Esophagus muscularis mucosa (tissue), 4 donors: Measurements from ENCODE around the gene TOB2. TPM values are rescaled to one million over a fixed set of nuclear protein-coding genes. Genes with fewer than 3 reads are reported as not detected.

Source experiments
- DNase-seq: peaks from one replicate; pipeline ENCODE4 v3.0.0-alpha.2; 2017; ENCODE audit errors: extremely low spot score
- H3K27ac ChIP-seq, 4 donors: fragments of 200-600 bp; sonication (generic); replicated peaks in 1 of 4; 1 replicate in 3 of 4; 2 replicates in 1 of 4; pipeline ENCODE4 v1.5.1; 2016 to 2019; ENCODE audit warnings: mild to moderate bottlenecking in 1 of 4
- H3K27me3 ChIP-seq, 4 donors: fragments of 200-600 bp; sonication (generic); one replicate each; pipeline versions ENCODE4 v1.5.1 to v1.6.0; 2016 to 2019
- H3K36me3 ChIP-seq, 4 donors: fragments of 200-600 bp; sonication (generic); one replicate each; pipeline ENCODE4 v1.5.1; 2016 to 2019
- H3K4me1 ChIP-seq, 4 donors: fragments of 200-600 bp; sonication (generic); one replicate each; pipeline ENCODE4 v1.5.1; 2016 to 2019
- H3K4me3 ChIP-seq, 4 donors: fragments of 200-600 bp; sonication (generic); 1 replicate in 2 of 4; 2 replicates in 2 of 4; pipeline ENCODE4 v1.5.1; 2016 to 2019; ENCODE audit warnings: mild to moderate bottlenecking in 4 of 4, moderate library complexity in 1 of 4
- H3K9me3 ChIP-seq, 4 donors: fragments of 200-600 bp; sonication (generic); 1 replicate in 3 of 4; 2 replicates in 1 of 4; pipeline ENCODE4 v1.5.1; 2016 to 2019
- EP300 ChIP-seq: sonication (generic); formaldehyde crosslinking; IDR thresholded peaks from one replicate; pipeline ENCODE4 v1.6.1; 2017; ENCODE audit warnings: antibody characterized with exemption
- POLR2A ChIP-seq: fragments of 450-650 bp; IDR thresholded peaks from one replicate; pipeline ENCODE4 v1.6.1; 2017; ENCODE audit warnings: antibody characterized with exemption, moderate library complexity, mild to moderate bottlenecking, low read depth
- POLR2AphosphoS5 ChIP-seq, 2 donors: sonication (generic); formaldehyde crosslinking; IDR thresholded peaks; one replicate each; pipeline ENCODE4 v1.6.1; 2017; ENCODE audit warnings: antibody characterized with exemption in 2 of 2
- intact Hi-C: fragments of 100-400 bp; cut with DNase I; formaldehyde crosslinking; loops from one replicate; pipeline ENCODE4 v1.15.1; 2023
- total RNA-seq, 4 donors: library from RNA; depleted of rRNA; stranded (reverse); fragments of >200 nt; gene quantifications; one replicate each; pipeline versions ENCODE4 v1.1.0 to v1.2.1, GENCODE V29; 2016
- TF ChIP-seq, protein P1 (sequence below), 3 experiments: fragments of 200-600 bp in 2 of 3; fragments of 450-650 bp in 1 of 3; sonication (generic) in 2 of 3; IDR thresholded peaks; one replicate each; pipeline ENCODE4 v1.5.1; 2017 to 2019; ENCODE audit warnings: antibody characterized with exemption in 3 of 3, mild to moderate bottlenecking in 2 of 3, moderate library complexity in 1 of 3

The TOB2 gene
- total RNA-seq, 4 donors from 2014 or later, result 56.2 to 100 (median 93.0) TPM

DNA sequence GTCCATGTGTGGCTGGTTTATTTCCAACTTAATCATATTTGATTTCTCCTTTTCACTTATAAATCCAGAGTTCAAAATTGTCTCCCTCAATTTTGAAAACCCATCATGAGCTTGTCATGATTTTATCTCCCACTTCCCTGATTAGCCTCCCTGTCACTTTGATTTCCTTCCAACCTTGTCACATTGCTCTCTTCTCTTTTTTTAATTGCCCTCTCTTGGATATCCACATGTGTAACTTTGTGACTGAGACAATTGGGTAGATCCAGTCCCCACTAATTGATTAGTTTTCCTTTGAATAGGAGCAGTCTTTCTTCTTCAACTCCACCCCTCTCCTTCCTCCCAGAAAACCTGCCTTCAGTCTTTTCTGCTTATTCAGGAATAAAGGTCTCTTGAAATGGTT lies 62.5 kb downstream of the TOB2 start:
- H3K9me3 ChIP-seq, result no peaks in the 10 kb centered on the region

More for the DNA sequence above, 62.5 kb downstream of the TOB2 start:
- peak overlapping the region; percentile 21 to 100 (median 99) for H3K27ac ChIP-seq
- intact Hi-C loops, result no loop called here
- peaks cover 19 to 28% (median 22%) of the 10 kb centered on the region in 4 donors for H3K36me3 ChIP-seq
- TF ChIP-seq POLR2A, result no peak
- TF ChIP-seq, protein P1, sequence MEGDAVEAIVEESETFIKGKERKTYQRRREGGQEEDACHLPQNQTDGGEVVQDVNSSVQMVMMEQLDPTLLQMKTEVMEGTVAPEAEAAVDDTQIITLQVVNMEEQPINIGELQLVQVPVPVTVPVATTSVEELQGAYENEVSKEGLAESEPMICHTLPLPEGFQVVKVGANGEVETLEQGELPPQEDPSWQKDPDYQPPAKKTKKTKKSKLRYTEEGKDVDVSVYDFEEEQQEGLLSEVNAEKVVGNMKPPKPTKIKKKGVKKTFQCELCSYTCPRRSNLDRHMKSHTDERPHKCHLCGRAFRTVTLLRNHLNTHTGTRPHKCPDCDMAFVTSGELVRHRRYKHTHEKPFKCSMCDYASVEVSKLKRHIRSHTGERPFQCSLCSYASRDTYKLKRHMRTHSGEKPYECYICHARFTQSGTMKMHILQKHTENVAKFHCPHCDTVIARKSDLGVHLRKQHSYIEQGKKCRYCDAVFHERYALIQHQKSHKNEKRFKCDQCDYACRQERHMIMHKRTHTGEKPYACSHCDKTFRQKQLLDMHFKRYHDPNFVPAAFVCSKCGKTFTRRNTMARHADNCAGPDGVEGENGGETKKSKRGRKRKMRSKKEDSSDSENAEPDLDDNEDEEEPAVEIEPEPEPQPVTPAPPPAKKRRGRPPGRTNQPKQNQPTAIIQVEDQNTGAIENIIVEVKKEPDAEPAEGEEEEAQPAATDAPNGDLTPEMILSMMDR (IDR thresholded peaks at IDR 0.05), result no peak
- no peak for TF ChIP-seq POLR2AphosphoS5 (IDR thresholded peaks at IDR 0.05)
- TF ChIP-seq EP300, result no peak
- H3K4me3 ChIP-seq, result no peak overlapping the region
- H3K4me1 ChIP-seq, result peaks cover 27 to 63% (median 39%) of the 10 kb centered on the region in 4 donors
- DNase-seq, result no peak
- H3K27me3 ChIP-seq, result no peaks in the 10 kb centered on the region

Other genes with a start within 250 kb of the TOB2 start
- gene L3MBTL2, start 241.5 kb downstream of the TOB2 start, total RNA-seq, result 10 to 100 TPM; 17.4 to 29.9 (median 22.4) TPM
- gene CHADL, start 205.9 kb downstream of the TOB2 start, total RNA-seq, result 10 to 100 TPM in 2 of 4 donors, 1 to 10 TPM in 2; 7.5 to 13.2 (median 10.3) TPM
- gene RANGAP1, start 160.6 kb downstream of the TOB2 start, total RNA-seq, result 10 to 100 TPM; 39.9 to 87.9 (median 65.5) TPM
- 10 to 100 TPM; 39.9 to 72.2 (median 54.3) TPM for gene ZC3H7B, start 145.3 kb downstream of the TOB2 start, total RNA-seq
- 10 to 100 TPM; 19.5 to 47.8 (median 36.6) TPM for gene TEF, start 64.9 kb downstream of the TOB2 start, total RNA-seq
- 10 to 100 TPM; 36.5 to 46.1 (median 42.2) TPM for gene PHF5A, start 21.9 kb upstream of the TOB2 start, total RNA-seq
- gene ACO2, start 22.3 kb upstream of the TOB2 start, total RNA-seq, result 100 to 1,000 TPM; 141 to 214 (median 166) TPM
- 10 to 100 TPM; 20.9 to 28.2 (median 23.0) TPM for gene POLR3H, start 97.7 kb upstream of the TOB2 start, total RNA-seq
- 10 to 100 TPM in 1 of 4 donors, 1 to 10 TPM in 3; 2.9 to 12.4 (median 7.1) TPM for gene CSDC2, start 114.2 kb upstream of the TOB2 start, total RNA-seq
- gene PMM1, start 143.0 kb upstream of the TOB2 start, total RNA-seq, result 10 to 100 TPM; 37.4 to 54.2 (median 39.3) TPM
- gene DESI1, start 174.2 kb upstream of the TOB2 start, total RNA-seq, result 10 to 100 TPM; 18.6 to 76.5 (median 33.7) TPM
- 100 to 1,000 TPM; 181 to 255 (median 233) TPM for gene XRCC6, start 174.5 kb upstream of the TOB2 start, total RNA-seq
- 100 to 1,000 TPM in 2 of 4 donors, 10 to 100 TPM in 2; 79.7 to 115 (median 93.3) TPM for gene SNU13, start 242.1 kb upstream of the TOB2 start, total RNA-seq